NOMO-1 (cell line): ENCODE results near the gene ZSWIM9.

Experiments used
- DNase-seq, 2 experiments: peaks; one replicate each; lab custom pipeline; 2025; ENCODE audit not compliant: unreplicated experiment in 2 of 2; lab: John Stamatoyannopoulos, UW

Gene ZSWIM9

DNA sequence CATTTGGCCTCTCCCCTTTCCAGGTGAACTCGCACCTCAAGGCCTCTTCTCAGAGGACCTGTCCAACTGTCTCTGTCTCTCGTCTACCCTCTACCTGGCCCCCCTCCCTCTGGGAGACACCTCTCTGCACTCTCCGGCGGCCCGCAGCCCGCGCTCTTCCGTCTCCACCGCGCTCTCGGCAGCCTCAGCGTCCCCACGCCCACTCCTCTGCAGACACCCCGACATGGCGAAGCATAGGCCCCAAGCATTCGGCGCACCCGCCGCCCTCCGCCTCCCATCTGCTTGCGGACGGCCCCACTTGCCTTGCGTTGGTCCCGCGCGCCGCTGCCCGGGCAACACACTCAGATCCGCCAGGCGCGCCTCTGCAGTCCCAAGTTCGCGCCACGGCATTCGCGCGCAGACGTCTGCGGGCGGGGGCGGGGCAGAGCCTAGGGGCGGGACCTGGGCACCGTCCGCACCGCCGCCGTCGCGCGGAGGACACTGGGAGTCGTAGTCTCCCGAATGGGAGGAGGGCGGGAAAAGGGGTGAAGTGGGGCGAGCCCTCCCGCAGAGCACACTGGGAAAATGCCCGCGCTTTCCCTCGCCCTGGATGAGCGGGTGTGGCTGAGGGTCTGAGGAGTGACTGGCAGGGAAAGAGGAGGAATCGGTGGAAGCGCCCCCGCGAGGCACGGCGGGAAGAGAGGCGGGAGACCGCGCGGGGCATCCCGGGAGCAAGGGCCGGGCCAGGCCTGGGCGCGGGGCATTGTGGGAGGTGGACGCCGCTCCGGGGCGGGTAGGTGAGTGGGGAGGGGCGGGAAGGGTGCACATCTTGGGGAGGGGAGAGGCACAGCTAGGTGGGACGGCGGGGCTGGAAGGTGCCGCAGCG is at the start of gene ZSWIM9, which contains the start of gene LIG1:
Gene ZSWIM9, plus strand, starts transcription at position 742 of the 865 bp plus-strand sequence. CDS start 1,123 bp downstream, outside the sequence.
Gene LIG1, minus strand, starts transcription at position 406 of the 865 bp plus-strand sequence. CDS start 4,778 bp downstream, outside the sequence.
- DNase-seq, result peak; percentile 84 to 92

DNA sequence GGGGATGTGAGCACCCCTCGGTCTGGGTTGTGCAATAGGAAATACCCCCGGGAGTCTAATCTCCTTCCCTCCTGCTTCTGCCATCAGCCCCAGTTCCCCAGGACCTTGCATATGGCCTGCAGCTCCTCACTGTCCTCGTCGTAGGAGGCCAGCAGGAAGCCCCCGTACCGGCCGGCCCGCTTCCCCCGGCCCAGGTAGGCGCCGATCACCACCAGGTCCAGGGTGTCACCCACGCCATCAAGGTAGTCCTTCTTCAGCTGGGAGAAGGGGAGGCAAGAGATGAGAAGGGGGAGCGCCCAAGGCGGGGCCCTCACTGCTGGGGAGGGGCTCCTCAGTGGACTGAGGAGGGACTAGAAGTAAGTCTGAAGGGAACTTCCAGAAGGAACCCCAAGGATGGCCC is 49.4 kb upstream of the ZSWIM9 start:
- no peak for DNase-seq

DNA sequence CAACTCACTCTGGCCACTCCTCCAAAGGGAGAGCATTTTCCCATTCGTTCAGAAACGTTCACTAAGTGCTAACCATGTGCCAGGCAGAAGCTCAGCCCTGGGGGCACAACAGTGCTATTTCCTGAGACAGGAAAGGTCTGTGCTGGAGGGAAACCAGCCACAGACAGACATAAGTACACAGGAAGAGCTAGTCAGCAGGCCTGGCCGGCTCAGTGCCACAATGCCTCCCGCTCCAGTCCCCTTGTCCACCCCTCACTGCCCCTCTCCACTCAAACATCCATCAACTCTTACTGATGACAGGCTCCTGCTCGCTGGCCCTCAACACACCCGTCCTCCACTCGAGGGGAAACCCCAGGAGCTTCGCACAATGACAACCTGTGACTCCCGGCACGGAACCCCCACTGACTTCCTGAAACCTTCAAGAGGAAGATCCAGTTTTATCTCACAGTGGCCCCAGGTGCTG is 48.5 kb upstream of the ZSWIM9 start:
- DNase-seq, result no peak

DNA sequence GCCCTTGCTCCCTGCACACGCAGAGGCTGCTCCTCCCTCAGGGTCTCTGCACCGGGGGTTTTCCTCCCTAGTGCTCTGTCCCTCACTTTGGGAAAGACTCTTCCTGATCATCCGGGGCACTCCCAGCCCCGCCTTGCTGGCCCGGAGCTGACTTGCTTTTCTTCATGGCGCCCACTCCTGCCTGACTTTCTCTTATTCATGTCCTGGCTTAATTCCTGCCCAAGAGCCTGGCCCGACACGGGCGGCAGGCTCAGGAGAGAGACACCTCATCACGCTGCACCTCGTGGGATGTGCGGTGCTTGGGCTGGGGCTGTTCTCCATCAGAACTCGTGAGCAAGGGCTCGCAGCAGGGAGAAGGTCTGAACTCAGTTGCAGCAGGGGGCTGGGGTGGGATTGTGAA is 48.1 kb upstream of the ZSWIM9 start:
- DNase-seq, result no peak

DNA sequence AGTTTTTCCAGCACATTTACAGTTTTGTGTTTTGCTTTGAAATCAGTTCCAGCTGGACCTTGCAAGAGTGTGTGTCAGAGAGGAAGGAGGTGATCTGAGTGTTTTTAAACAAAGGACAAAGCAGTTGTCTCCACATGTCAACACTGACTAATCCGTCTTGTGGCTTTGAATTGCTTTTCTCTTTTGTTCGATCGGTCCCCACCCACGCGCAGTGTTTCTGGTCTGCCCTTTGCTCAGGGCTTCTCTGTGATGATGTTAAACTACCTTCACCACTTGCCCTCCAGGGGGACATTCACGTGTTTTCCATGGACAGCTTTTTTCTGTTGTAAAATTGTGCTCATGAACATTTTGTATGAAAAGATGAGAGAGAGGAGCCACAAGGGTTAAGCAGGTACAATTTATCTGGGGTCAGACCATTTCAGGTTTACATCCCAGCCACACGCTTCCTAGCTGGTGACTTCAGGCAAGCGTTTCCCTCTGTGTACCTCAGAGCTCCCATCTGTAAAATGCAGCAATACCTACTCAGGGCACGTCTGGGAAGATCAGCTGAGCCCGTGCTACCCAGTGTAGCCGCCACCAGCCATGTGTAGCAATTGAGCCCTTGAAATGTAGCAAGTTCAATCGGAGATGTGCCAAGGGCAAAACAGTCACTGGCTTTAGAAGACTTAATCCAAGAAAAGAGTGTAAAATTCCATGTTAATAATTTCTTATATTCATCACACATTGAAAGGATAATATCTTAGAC is 46.4 kb upstream of the ZSWIM9 start:
- DNase-seq, result no peak

DNA sequence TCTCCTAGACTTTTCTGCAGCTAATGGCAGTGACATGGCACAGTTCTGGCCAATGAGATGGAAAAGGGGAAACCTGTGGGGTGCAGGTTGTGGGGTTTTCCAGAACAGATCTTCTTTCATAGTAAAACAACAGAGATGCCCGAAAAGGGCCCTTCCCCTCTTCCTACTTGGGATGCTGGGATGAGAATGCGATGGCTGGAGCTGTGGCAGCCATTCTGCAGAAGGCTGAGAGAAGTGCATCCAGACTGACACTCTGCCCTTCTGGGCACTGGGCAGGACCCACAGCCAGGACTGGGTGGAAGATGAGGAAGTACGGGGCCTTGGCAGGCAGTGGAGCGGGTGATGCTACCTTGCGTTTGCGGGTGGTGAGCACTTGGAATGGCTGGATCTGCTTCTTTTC is 42.9 kb upstream of the ZSWIM9 start:
- no peak for DNase-seq

DNA sequence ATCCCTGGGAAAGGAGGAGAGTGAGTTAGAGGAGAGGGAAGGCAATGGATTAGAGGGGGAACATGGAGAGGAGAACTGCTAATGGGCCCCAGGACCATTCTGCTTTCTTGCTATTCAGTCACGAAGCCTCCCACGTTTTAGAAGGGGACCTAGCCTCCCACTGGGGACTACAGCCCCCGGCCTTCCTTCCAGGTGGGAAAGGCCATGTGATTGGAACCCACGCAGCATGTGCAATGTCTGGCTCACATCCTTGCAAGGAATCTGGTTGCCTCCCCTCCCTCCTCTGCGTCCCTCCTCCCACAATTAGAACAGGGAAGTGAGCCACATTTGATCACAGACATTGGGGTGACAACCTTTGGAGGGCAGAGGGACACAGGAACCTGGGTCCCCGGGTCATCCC is 37.4 kb upstream of the ZSWIM9 start:
- no peak for DNase-seq

DNA sequence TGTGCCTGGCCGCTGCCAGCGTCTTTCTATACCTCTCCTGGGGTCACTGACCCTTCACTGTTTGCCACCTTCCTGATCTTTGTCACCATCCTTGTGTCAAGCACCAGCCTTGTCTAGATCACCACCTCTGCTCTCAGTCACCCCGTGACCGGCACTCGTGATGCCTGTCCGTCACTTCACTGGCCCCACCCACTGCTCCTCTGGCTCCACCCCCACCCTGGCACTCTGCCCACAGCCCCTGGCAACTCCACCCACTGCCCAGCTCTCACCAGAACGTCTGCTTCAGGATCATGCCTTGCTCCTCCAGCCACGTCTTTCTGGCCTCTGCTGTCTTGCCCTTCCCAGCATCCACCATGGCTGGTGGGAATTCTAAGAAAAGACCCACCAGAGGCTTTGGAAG is 35.1 kb upstream of the ZSWIM9 start:
- DNase-seq, result no peak

DNA sequence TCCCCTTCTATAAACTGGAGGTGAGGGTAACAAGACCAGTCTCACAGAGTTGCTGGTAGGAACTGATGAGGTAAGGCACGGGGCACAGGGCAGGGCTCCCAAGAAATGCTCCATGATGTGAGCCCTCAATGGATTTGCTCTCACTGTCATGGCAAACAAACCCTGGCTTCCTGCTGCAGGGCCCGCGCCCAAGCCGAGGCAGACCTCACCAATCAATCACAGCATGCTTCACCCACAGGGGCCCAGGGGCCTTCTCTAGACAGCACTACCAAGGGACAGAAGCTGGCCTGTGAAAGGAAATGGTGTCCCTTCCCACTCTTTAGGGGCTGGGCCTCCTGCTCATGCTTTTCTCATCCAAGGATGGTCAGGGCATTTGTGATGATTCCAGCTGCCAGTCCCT is 33.9 kb upstream of the ZSWIM9 start:
- DNase-seq, result no peak

DNA sequence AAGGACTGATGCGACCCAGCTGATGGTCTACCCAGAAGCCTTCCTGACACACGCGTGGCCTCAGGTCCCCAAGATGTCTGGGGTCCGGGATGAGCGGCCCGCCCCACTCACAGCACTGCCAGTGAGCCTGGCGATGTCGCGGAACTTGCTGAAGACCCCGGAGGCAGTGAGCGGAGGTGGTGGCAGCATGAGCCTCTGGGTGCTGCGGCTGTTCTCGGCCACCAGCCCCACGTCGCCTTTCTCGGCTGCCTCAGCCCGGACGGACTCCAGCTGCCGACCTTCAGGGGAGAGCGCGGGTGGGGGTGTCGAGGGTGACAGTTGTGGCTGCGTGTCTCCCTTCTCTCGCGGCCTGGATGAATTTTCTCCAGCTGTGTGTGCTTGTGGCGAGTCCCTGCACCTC is 33.1 kb upstream of the ZSWIM9 start:
- DNase-seq, result no peak

DNA sequence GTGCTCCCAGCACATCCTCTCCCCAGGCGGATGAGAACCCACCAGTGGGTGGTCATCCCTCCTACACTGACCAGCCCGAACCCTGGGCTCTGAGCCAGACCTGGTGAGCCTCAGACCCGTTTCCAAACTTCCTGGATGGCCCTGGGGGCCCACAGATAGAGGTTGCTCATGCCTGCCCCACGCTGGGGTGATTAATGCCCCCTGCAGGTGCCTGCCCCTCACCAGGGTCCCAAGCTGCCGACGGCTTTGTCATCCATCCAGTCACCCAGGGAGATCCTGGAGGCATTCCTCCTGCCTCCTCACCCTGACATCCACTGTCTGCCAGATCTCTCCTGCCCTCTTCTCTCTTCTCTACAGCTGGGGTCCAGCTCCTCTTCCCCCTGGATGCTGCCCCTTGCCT is 31.4 kb upstream of the ZSWIM9 start:
- DNase-seq, result no peak

DNA sequence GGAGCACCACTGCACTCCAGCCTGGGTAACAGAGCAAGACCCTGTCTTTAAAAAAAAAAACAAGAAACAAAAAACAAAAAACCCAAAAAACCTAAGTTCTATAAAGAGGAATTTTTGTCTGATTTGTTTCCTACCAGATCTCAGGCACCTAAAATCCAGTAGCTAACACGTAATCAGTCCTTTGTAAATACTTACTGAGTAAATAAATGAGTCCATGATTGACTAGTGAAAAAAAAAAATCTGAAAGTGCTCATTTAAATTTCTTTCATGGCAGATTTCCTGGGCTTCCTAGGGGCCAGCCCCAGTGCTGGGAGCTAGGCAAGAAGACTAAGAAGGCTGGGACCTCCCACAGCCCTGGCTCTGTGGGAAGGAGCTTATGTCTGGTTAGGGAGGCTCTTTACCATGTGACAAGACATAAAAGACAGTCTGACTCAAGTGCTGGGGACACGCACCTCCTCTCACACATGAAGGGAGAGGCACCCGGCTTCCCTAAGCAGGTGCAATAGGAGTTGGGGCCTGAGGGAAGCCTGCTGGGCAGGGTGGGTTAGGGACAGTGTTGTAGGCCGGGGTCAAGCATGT is 22.8 kb upstream of the ZSWIM9 start:
- no peak for DNase-seq

DNA sequence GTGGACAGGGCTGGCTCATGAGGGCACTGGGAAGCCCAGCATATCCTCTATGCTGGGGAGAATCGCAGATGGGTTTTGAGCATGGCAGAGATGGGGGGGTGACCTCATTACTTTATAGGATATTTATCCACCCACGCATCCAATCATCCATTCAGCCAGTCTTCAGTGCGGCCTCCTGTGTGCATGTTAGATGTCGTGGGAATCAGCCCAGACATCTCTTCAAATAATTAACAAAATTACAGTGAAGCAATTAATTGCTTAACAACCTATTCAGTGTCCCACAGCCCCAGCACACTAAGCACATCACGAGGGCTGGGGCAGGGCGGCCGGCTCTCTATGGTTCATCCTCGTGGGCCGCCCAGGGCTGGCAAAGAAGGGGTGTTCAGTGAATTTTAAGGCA is 21.9 kb upstream of the ZSWIM9 start:
- DNase-seq, result no peak

DNA sequence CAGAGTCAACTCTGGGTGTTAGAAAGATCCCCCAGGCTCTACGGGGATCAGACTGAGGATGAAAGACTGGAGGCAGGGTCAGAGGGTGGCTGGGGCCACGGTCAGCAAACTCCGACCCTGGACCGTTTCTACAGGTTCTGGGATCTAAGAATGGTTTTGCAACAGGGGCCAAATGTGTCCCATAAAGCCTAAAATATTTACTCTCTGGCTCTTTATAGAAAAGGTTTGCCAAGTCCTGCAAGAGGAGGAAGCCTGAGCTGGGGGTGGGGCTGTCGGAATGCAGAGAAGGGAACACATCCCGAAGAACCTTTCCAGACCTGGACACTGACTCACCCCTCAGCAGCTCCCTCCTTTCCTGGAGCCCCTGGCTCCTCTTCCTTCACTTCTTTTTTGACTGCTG is 21.1 kb upstream of the ZSWIM9 start:
- no peak for DNase-seq

DNA sequence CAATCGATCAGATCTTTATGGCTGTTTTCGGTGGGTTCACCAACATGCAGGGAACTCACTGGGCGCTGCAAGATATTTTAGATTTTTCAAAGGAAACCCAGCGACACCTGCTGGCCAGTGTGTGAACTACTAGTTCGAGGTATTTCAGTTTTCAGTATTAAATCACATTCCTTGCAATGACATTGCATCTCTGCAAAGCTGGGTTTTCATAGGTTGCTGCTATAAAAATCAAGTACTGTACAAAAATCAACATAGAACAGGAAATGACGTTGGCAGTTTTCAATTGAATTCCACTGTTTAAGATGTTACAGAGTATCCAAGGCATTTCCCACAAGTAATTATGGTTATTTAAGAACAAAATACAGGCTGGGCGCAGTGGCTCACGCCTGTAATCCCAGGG is 17.9 kb upstream of the ZSWIM9 start:
- peak; percentile 20 to 27 for DNase-seq

DNA sequence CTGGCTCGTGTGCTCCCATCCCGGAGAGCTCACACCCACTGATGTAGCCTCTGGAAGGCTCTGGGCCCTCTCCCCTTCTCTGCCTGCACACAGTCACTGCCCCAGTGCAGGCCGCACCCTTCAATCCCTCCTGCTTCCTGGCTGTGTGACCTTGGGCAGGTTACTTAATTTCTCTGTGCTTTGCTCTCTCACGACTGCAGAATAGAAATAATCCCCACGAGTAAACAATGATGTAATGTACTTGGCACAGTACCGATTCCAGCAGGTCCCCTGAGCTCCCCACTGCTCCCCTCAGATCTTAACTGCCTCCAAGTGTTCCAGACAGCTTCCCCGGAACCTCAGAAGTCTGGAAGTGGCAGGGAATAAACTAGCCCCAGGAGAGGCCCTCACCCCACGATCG is 16.5 kb upstream of the ZSWIM9 start:
- no peak for DNase-seq

DNA sequence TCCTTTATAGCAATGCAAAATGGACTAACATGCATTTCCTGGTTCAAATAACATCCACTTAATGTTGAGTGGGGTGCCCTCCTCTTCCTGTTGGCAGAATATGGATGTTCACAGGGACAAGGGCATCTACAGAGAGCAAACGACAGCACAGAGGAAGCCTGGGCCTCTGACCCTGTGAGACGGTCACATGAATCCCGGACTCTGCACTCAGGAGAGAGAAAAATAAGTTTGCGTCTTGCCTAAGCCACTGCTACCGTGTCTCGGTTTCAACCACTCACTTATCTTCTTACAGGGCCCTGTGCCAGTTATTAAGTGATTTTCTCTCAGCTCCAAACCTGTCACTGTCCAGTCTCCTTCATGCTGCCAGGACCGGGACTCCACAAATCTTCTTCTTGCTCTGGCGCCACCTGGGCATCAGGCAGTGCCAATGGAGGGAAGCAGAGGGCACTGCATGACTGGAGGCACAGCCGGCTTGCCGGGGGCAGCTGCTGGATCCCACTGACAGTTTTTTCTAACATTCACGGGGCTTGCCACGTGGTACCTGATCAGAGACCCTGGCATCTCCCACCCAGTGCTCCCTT is 12.2 kb upstream of the ZSWIM9 start:
- DNase-seq, result no peak

DNA sequence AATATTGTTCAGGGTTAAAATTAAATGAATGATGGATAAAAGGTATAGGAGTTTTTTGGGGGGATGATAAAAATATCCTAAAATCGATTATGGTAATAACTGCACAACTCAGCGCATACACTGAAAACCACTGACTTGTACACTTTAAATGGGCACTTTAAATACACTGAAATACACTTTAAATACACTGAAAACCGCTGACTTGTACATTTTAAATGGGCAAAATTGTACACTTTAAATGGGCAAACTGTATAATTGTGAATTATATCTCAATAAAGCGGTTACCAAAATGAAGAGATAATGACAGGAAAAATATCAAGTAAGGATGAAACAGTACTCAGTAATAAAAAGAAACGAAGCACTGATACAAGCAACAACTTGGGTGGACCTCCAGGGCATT is 1.8 kb upstream of the ZSWIM9 start:
- no peak for DNase-seq

DNA sequence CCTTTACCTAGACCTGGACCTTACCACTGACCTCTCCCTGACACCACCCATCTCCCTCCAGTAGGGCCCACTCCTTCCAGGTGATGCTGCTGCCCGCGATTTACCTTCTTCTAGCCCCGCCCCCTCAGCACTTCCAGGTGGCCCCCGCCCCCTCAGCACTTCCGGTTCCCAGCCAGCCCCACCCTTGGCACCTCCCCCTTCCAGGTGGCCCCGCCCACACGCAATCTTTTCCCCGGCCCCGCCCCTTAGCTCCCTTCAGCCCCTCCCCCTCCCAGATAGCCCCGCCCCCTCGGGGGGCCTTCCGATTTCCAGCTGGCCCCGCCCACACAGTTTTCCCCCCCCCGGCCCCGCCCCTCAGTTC is 922 bp upstream of the ZSWIM9 start:
- DNase-seq, result peak; percentile 49 to 57

DNA sequence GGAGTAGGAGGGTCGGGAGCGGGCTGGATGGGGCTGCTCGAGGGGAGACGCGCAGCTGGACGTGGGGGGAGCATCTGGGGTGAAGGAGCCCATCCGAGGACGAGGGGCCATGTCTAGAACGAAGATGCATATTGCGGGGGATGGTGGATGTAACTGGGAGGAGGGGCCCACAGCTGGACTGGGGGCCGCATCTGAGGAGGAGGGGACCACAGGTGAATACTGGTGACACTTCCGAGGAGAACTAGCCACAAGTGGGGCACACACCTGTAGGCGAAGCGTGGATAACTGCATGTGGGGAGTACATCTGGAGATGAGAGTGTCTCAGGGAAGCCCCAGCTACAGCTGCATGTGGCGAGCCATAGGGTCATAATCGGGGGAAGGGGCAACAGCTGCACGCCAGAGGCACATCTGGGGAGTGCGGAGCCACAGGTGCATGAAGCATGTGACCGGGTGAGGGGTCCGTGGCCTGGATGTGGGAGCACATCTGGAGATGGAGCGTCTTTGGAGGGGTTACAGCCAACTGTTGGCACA is 402 bp downstream of the ZSWIM9 start:
- no peak for DNase-seq

DNA sequence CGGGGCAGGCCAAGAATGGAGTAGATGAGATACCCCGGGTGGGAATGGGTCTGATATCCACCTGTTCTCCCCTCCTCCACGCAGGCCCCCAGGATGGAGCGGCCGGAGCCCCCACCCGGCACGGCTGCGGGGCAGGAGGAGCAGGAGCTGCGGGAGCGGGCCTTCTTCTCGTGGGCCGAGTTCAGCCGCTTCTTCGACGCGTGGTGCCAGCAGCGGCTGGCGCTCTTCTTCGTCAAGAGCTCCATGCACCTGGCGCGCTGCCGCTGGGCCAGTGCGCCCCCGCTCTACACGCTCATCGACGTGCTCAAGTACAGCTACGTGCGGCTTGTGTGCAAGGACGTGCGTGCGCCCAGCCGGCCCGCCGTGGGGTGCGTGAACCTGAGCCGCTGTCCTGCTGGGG is 1.2 kb downstream of the ZSWIM9 start:
- DNase-seq, result no peak
